SK-N-SH treated with all-trans-retinoic acid at 6 μM for 48 hours (cell line): ENCODE results near the gene FCHSD2.

ENCODE experiments used
- CSDC2 ChIP-seq: fragments of 250-450 bp; sonication (Bioruptor Pico); IDR thresholded peaks from 2 replicates; pipeline ENCODE4 v1.5.0; 2020; ENCODE audit warnings: mild to moderate bottlenecking, moderate library complexity
- OSR1 ChIP-seq: fragments of 250-450 bp; sonication (Bioruptor Pico); IDR thresholded peaks from 2 replicates; pipeline ENCODE4 v1.8.0; 2022; ENCODE audit warnings: moderate library complexity, mild to moderate bottlenecking, inconsistent platforms
- ZFP30 ChIP-seq: fragments of 450-650 bp; formaldehyde crosslinking; IDR thresholded peaks from 2 replicates; pipeline ENCODE4 v1.5.0; 2022; ENCODE audit warnings: mild to moderate bottlenecking, moderate library complexity
- ZNF8 ChIP-seq: fragments of 450-650 bp; formaldehyde crosslinking; IDR thresholded peaks from 2 replicates; pipeline ENCODE4 v1.5.0; 2020; ENCODE audit warnings: mild to moderate bottlenecking, moderate library complexity
- TF ChIP-seq, protein P1 (sequence below): fragments of 250-450 bp; sonication (Bioruptor Pico); IDR thresholded peaks from 2 replicates; pipeline ENCODE4 v1.5.0; 2020; ENCODE audit warnings: mild to moderate bottlenecking, moderate library complexity

DNA sequence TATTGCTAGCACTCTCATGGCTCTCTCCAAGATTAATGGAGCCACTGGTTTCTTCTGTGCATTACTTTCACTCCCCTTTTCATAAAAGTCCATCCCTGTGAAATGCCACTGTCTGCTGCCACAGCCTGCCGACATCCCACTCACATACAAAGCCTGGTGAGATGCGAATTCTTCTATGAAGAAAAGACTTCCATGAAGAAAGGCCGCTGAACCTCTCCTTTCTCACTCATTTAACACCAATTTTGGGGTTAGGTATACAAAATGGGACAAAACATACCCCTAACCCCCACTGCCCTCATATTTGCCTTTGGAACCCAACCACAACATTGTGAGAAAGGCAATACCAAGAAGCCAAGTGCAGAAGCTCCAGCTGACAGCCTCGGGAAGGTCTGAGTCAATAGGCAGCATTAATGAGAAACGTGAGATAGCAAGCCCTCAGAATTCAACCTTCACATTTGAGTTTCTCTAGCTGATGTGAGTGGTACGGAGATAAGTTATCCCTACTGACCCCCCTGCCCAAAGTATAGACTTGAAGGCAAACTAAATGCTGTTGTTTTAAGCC, 171.5 kb downstream of the FCHSD2 start:
- TF ChIP-seq, protein P1, sequence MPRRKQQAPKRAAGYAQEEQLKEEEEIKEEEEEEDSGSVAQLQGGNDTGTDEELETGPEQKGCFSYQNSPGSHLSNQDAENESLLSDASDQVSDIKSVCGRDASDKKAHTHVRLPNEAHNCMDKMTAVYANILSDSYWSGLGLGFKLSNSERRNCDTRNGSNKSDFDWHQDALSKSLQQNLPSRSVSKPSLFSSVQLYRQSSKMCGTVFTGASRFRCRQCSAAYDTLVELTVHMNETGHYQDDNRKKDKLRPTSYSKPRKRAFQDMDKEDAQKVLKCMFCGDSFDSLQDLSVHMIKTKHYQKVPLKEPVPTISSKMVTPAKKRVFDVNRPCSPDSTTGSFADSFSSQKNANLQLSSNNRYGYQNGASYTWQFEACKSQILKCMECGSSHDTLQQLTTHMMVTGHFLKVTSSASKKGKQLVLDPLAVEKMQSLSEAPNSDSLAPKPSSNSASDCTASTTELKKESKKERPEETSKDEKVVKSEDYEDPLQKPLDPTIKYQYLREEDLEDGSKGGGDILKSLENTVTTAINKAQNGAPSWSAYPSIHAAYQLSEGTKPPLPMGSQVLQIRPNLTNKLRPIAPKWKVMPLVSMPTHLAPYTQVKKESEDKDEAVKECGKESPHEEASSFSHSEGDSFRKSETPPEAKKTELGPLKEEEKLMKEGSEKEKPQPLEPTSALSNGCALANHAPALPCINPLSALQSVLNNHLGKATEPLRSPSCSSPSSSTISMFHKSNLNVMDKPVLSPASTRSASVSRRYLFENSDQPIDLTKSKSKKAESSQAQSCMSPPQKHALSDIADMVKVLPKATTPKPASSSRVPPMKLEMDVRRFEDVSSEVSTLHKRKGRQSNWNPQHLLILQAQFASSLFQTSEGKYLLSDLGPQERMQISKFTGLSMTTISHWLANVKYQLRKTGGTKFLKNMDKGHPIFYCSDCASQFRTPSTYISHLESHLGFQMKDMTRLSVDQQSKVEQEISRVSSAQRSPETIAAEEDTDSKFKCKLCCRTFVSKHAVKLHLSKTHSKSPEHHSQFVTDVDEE = no peak
- no peak for TF ChIP-seq OSR1
- no peak for TF ChIP-seq ZFP30
- TF ChIP-seq ZNF8 (CRISPR knock-in tag) = no peak
- no peak for TF ChIP-seq CSDC2 (CRISPR knock-in tag)
